HL-60 (cell line): ENCODE measurements around the gene LRRIQ1.

Experiments
- DNase-seq, 2 experiments: peaks; one replicate each; pipeline ENCODE4 v3.0.0-alpha.2; 2010 to 2020; ENCODE audit warnings: low read depth in 1 of 2, low spot score in 1 of 2
- H3K27ac ChIP-seq: fragments of 250-450 bp; sonication (Bioruptor Pico); replicated peaks from 2 replicates; pipeline ENCODE4 v1.5.1; 2020; ENCODE audit warnings: mild to moderate bottlenecking, moderate library complexity
- H3K27me3 ChIP-seq: fragments of 250-450 bp; sonication (Bioruptor Pico); 2 replicates; pipeline ENCODE4 v1.5.1; 2021; ENCODE audit warnings: mild to moderate bottlenecking, moderate library complexity; ENCODE audit not compliant: insufficient read depth, poor library complexity, severe bottlenecking
- H3K4me3 ChIP-seq: replicated peaks from 2 replicates; pipeline ENCODE4 v1.5.1; 2011; ENCODE audit warnings: mild to moderate bottlenecking, control low read depth, low read length; ENCODE audit not compliant: insufficient read depth
- CTCF ChIP-seq: IDR thresholded peaks from one replicate; pipeline ENCODE4 v1.5.1; 2011; ENCODE audit warnings: low read length, control low read depth, inconsistent platforms; ENCODE audit not compliant: insufficient read depth
- GABPA ChIP-seq: IDR thresholded peaks from 2 replicates; pipeline ENCODE4 v1.6.1; 2012; ENCODE audit warnings: low read depth
- POLR2AphosphoS5 ChIP-seq: IDR thresholded peaks from 2 replicates; pipeline ENCODE4 v1.6.1; 2012; ENCODE audit warnings: low read depth
- REST ChIP-seq: IDR thresholded peaks from 2 replicates; pipeline ENCODE4 v1.6.1; 2012; ENCODE audit warnings: low read depth; ENCODE audit not compliant: insufficient replicate concordance
- SPI1 ChIP-seq: IDR thresholded peaks from 2 replicates; pipeline ENCODE4 v1.6.1; 2012; ENCODE audit warnings: low read depth, mild to moderate bottlenecking, borderline replicate concordance

LRRIQ1 gene

GRCh38 chr12:85237327-85237726 is 201.2 kb downstream of the LRRIQ1 start:
- no peak for DNase-seq
- H3K27me3 ChIP-seq = no peaks in the 10 kb centered on the region
- no peak for TF ChIP-seq REST
- TF ChIP-seq GABPA = no peak
- no peak for TF ChIP-seq POLR2AphosphoS5
- no peak for TF ChIP-seq CTCF
- TF ChIP-seq SPI1 = no peak
- no peak overlapping the region for H3K4me3 ChIP-seq
- H3K27ac ChIP-seq = no peak overlapping the region

GRCh38 chr12:85244561-85244960 is 208.4 kb downstream of the LRRIQ1 start:
- TF ChIP-seq CTCF (no peak), REST (no peak), GABPA (no peak), POLR2AphosphoS5 (no peak), SPI1 (no peak)
- DNase-seq = no peak
- Histone ChIP-seq H3K27ac (no peak overlapping the region), H3K27me3 (no peaks in the 10 kb centered on the region), H3K4me3 (no peak overlapping the region)

DNA sequence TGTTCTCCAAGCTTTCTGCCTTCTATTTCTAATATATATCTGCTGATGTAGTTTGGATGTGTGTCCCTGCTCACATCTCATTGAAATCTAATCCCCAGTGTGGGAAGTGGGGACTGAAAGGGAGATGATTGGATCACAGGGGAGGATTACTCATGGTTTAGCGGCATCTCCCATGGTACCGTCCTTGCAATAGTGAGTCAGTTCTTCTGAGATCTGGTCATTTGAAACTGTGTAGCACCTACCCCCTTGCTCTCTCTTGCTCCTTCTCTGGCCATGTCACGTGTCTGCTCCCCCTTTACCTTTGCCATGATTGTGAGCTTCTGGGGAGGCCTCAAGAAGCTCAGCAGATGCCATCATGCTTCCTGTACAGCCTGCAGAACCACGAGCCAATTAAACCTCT is 217.7 kb downstream of the LRRIQ1 start:
- H3K27ac ChIP-seq = no peak overlapping the region
- TF ChIP-seq GABPA = no peak
- no peak for TF ChIP-seq CTCF
- no peak for TF ChIP-seq SPI1
- TF ChIP-seq POLR2AphosphoS5 = no peak
- TF ChIP-seq REST = no peak
- DNase-seq = no peak
- H3K27me3 ChIP-seq = no peaks in the 10 kb centered on the region
- H3K4me3 ChIP-seq = no peak overlapping the region
